ENCODE data around the gene PRRX2.

The PRRX2 gene

DNA sequence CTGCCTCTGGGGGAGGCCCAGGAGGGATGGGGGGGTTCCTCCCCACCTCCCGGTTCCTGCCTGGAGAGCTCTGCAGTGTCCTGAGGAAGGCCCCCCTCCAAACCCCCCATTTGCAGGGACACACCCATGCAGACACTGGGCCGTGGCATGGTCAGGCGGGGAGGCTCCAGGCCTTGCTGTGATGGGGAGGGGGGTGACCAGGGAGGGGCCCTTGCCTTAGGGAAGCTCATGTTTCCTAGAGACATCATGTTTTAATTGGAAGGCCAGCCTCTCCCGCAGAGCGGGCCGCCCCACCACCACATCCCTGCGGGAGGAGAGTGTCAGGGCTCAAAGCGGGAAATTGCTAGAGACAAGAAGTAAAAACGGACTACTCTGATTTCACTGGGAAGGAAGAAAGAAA is 12.0 kb downstream of the PRRX2 start:
- DNase-seq: no peak

DNA sequence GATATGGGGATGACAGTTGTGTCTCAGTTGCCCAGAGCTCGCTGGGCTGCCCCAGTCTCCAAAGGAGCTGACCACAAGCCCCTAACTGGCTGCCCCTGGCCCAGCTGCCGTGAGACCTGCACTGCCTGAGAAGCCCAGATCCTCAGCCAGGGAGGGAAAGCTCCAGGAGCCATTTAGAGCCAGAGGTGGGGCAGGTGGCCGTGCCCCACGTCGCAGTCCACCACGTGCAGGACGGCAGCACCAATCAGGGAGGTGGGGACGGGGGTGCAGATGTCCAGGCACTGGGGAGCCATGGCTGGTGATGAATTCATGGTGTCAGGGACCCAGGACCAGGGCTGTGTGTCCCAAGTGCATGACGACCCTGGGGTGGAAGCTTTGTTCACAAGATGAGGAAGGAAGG is 13.4 kb downstream of the PRRX2 start:
- no peak for DNase-seq

GRCh38 chr9:129679537-129679936 is 14.1 kb downstream of the PRRX2 start:
- DNase-seq: no peak

DNA sequence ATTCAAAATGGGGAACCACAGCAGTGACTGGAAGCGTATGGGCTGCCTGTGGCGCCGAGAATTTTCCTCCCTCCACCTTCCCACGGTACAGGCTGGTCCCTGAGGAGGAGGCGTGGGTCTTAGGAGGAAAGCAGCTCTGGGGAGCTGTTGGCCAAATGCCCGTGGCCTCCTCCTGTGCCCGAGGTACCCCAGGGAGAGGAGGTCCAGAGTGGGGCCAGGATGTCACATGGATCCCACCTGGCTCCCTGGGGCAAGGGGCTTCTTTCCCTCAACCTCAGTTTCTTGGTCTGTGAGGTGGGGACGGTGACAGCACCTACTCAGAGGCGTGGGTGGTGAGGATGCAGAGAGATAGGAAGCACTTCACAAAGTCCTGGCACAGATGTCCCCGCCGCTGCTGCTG is 16.5 kb downstream of the PRRX2 start:
- no peak for DNase-seq

GRCh38 chr9:129682381-129682780 is 16.9 kb downstream of the PRRX2 start:
- no peak for DNase-seq

DNA sequence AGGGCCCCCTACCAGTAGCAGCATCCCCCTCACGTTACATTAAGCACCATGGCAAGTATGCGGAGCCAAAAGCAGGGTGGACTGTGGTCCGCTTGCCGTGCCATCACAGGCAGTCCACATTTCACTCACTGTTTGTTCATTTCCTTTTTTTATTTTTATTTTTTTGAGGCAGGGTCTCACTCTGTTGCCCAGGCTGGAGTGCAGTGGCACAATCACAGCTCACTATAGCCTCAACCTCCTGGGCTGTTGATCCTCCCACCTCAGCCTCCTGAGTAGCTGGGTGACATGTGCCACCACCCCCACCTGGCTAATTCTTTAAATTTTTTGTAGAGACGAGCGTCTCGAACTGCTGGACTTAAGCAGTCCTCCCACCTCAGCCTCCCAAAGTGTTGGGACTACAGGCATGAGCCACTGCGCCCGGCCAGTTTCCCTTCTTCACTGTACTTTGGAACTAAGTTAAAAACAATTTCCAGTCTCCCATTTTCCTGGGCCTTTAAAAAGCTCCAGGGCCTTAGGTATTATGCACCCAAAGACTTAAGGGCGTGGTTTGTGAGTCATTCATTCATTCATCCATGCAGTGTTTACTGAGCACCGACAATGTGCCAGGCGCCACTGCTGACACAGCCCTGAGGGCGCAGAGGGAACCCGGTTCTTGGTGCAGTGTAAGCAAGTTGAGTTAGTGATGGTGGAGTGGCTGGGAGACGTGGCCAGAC is 19.9 kb downstream of the PRRX2 start:
- DNase-seq: no peak

- no peak for DNase-seq
Measured at GRCh38 chr9:129685933-129686259, 20.4 kb downstream of the PRRX2 start.

DNA sequence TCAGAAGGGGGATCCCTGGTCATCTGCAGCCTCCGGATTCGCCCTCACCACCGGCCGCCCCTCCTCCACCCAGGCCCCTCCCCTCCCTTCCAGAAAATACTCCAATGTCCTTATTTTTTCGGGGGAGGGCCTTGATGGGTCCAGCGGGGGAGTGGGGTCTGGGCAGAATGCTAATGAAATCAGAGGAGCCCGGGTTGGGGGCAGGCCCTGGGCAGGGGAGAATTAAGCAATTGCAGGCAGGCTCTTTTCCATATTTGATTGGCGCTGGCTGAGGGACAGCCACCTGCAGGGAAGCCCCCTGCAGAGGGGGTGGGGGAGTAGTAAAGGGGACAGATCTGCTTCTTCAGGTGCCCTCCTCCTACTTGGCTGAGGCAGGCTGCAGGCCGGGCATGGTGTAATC is 21.3 kb downstream of the PRRX2 start:
- DNase-seq: no peak

DNA sequence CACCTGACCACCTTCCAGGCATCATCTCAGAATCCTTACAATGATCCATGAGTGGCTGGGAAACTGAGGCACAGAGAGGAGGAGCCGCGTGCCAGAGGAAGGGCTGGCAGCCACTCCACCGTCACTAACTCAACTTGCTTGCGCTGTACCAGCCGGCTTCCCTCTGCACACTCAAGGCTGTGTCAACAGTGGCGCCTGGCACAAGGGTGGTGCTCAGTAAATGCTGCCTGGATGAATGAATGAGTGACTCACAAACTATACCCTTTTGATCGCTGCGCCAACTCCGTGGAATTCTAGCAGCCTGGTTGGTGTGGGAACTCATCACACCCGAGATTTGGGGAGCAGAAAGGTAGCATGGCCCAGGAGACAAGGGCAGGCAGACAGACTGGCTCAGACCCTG is 21.9 kb downstream of the PRRX2 start:
- peak in 1 of 56 donors; percentile 15 for DNase-seq

DNA sequence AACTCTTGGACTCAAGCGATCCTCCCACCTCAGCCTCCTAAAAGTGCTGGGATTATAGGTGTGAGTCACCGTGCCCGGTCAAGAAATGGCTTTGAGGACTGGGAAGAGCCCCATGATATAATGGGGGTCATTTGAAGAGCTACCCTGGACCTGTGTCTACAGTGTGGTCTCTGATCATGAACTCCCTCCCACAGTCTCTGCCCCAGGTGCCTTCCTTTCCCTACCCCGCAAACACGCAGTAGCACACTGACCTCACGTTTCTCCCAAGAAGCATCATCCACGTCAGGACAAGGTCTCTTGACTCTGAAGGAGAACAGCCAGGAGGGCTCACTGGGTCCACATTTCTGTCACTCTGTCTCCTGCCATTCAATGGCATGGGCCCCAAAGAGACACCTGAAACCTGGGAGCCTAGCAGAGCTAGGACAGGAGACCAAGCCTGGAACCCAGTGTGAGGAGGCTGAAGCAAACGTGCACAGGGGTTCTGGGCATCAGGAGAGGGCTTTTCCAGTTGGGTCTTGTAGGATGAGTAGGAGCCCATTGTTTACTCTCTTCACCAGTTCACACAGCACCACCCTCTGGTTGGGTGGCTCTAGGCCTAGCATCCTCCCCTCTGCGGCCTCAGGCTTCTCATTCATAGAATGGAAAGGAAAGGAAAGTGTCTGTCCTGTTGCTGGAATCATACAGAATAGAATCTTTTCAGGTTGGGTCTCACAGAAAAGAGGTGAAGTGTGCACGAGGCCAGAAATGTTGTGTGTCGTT is 23.0 kb downstream of the PRRX2 start:
- no peak for DNase-seq

DNA sequence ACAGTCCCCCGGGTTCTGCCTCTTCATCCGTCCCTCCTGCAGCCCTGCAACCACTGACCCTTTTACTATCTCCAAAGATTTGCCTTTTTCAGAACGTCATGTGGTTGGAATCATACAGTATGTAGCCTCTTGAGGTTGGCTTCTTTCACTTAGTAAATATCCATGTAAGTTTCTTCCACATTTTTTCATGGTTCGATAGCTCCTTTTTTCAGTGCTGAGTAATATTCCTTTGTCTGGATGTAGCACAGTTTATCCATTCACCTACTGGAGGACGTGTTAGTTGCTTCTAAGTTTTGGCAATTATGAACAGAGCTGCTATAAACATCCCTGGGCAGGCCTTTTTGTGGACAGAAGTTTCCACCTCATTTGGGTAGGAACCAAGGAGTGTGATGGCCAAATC is 27.1 kb downstream of the PRRX2 start:
- no peak for DNase-seq

DNA sequence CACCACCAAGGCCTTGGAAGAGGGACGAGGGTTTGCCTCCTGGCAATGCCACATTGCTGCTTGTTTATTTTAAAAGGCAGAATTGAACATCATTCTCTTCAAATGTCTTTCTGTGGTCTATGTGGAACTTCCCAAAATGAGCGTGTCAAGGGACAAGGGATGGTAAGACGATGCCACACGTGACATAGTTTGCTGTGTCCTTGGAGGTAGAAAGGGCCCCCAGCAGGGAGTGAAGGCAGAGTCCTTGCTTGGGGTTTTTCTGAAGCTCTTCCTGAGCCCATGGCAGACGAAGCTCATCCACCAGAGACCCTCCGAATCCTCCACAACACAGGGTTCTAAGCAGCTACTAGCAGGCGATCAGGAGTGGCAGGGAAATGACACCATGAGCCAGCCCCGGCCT is 28.3 kb downstream of the PRRX2 start:
- DNase-seq: no peak

DNA sequence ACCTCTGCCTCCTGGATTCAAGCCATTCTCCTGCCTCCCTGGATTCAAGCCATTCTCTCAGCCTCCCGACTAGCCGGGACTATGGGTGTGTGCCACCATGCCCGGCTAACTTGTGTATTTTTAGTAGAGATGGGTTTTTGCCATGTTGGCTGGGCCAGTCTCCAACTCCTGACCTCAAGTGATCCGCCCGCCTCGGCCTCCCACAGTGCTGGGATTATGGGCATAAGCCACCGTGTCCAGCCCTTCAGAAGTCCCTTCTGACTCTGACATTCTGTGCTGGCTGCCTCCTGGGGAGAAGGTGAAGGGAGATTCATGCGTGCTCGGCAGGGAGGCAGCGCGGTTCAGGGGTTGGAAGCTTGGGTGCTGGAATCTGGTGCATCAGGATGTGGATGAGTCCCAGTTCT is 28.8 kb downstream of the PRRX2 start:
- peak in 1 of 56 donors; percentile 13 for DNase-seq

GRCh38 chr9:129695870-129696269 is 30.4 kb downstream of the PRRX2 start:
- DNase-seq: no peak

DNA sequence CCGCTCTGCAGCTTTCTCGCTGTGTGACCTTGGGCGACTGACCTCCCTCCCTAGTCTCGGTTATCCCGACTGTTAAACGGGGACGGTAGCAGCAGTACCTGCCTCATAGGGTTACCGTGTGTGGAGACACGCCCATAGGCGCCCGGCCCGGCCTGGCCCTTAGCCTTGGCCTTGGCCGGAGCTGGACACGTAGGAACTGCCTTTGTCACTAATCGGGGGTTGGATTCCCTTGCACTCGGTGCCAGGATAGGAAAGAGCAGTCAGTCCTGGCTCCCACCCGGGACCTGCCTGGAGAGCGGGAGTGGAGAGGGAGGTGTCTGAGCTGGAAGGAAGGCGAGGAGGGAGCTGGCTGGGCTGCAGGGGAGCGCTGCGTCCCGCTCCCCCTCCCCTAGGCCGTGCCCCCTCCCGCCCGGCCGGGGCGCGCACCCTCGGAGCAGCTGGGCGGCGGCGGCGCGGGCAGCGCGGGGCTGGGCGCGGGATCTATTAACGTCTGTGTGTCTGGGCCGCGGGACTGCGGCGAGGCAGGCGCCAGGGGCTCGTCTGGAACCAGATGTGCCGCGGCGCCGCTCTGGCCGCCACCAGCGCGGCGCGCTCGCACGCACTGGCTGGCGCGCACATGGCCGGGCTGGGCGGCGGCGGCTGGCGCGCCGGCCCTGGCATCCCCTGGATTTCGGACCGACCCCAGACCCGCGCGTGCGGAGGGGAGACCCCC is 31.7 kb downstream of the PRRX2 start:
- DNase-seq: peak in 4 of 56 donors; percentile 8 to 24 (median 16)

- DNase-seq: no peak
Measured at GRCh38 chr9:129697656-129698253, 32.3 kb downstream of the PRRX2 start.

DNA sequence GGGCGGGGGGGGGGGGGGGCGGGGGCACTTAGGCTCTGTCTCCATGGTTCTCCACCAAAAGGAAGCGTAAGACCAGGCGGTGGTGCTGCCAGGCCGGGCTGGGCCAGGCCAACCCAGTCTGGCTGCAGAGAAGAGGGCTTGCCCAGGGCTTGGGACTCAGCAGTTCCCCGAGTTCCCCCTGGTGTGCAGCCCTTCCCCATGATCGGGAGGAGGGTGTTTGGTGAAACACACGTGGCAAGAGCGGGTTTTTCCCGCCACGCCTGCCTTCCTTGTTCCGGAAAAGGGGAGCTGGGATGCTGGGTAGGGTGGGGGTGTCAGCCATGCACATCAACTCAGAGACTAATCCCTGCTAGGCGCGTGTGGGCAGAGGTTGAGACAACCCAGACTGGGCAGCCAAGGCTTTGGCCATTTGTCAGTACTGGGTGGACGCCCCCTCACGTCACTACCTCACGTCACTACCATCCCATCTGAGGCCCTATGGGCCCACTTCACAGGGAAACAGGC is 32.9 kb downstream of the PRRX2 start:
- no peak for DNase-seq

- no peak for DNase-seq
Measured at GRCh38 chr9:129701054-129701453, 35.6 kb downstream of the PRRX2 start.

- no peak for DNase-seq
Measured at GRCh38 chr9:129701549-129701948, 36.1 kb downstream of the PRRX2 start.

- peak in 2 of 56 donors; percentile 6 to 21 for DNase-seq
Measured at GRCh38 chr9:129702589-129703520, 37.4 kb downstream of the PRRX2 start.

Data from nucleus accumbens (tissue), 56 donors.